ENCODE measurements around the gene KRTAP10-6.

DNA sequence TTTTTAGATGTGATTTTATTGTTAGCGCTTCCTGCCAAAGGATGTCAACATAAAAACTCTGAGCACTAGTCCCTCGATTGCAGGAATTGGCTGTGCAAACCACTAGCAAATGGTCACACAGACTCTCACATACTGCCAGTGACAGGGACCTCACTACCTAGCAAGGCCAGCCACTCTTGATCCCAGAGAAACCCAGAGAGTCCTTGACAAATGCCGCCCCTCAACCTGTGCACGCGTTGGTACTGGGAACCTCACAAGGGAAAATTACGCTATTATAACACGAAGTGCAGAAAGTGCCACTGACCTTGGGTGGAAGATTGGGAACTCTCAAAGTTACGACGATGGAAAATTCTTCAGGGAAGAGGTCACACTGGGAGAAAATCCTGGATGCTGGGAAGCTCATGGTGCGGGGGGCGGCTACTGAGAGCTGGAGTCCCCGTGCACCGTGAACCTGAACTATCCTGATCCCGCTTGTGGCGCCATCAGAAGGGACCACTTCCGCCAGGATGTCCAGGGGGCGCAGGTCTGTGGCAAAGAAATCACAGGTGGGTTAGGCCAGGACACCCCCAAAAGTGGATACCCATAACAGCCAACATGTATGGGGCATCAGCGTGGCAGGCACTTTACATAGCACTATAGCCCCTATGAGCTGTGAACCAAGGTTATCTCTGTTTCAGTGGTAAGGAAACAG is 24.7 kb downstream of the KRTAP10-6 start:
- TF ChIP-seq EZH2 (IDR thresholded peaks at IDR 0.05; ENCODE audit: insufficient read depth, poor library complexity, severe bottlenecking) (no peak), EZH2phosphoT487 (IDR thresholded peaks at IDR 0.05; ENCODE audit: insufficient read depth, low read depth) (no peak)
